HepG2 (cell line): ENCODE results near the gene PLPPR5.

ENCODE experiments used
- ARID3A ChIP-seq: IDR thresholded peaks from 2 replicates; pipeline ENCODE4 v1.6.1; 2012; ENCODE audit warnings: low read depth, low read length, improper control_type of control experiment
- CTCF ChIP-seq: sonication (generic); formaldehyde crosslinking; IDR thresholded peaks from 2 replicates; pipeline ENCODE4 v1.5.0; 2020; ENCODE audit warnings: mild to moderate bottlenecking, missing genetic modification reagents, moderate library complexity
- EP300 ChIP-seq, 3 experiments: sonication (generic) in 1 of 3; formaldehyde crosslinking in 1 of 3; IDR thresholded peaks; 2 replicates each; pipeline versions ENCODE4 v1.5.1 to v1.6.1; 2011 to 2020; ENCODE audit warnings: low read depth in 2 of 3, low read length in 2 of 3, borderline replicate concordance in 1 of 3, improper control_type of control experiment in 1 of 3, mild to moderate bottlenecking in 1 of 3, missing genetic modification reagents in 1 of 3, moderate library complexity in 1 of 3
- MXI1 ChIP-seq: IDR thresholded peaks from 3 replicates; pipeline ENCODE4 v1.6.1; 2012; ENCODE audit warnings: low read depth, low read length, inconsistent platforms, borderline replicate concordance
- NFIC ChIP-seq: IDR thresholded peaks from 2 replicates; pipeline ENCODE4 v1.6.1; 2012; ENCODE audit warnings: mild to moderate bottlenecking, low read length, inconsistent platforms
- SRF ChIP-seq: IDR thresholded peaks from 2 replicates; pipeline ENCODE4 v1.6.1; 2011; ENCODE audit warnings: mild to moderate bottlenecking, low read depth, low read length, moderate library complexity
- ZNF816 ChIP-seq: sonication (generic); formaldehyde crosslinking; IDR thresholded peaks from 2 replicates; pipeline ENCODE4 v1.8.0; 2022; ENCODE audit warnings: missing genetic modification reagents, mild to moderate bottlenecking, borderline replicate concordance

GRCh38 chr1:98926597-98926996, 78.1 kb downstream of the PLPPR5 start:
- TF ChIP-seq EP300 (IDR thresholded peaks at IDR 0.05; ENCODE audit: low read depth in 2 of 2, low read length in 2 of 2) (no peak), EP300 (CRISPR knock-in tag; IDR thresholded peaks at IDR 0.05; ENCODE audit: borderline replicate concordance) (no peak), CTCF (CRISPR knock-in tag) (no peak), ARID3A (no peak), ZNF816 (CRISPR knock-in tag) (no peak), MXI1 (no peak), SRF (no peak), NFIC (no peak)
